GM23248 (cell line): ENCODE results near the gene VPS26A.

Source experiments
- EZH2 ChIP-seq: fragments of 200-600 bp; sonication (generic); IDR thresholded peaks from 2 replicates; pipeline ENCODE4 v1.6.1; 2018; ENCODE audit warnings: antibody characterized with exemption, mild to moderate bottlenecking; ENCODE audit not compliant: insufficient read depth, poor library complexity, severe bottlenecking
- EZH2phosphoT487 ChIP-seq: fragments of 200-600 bp; sonication (generic); IDR thresholded peaks from 2 replicates; pipeline ENCODE4 v1.6.1; 2018; ENCODE audit warnings: antibody characterized with exemption, moderate library complexity, mild to moderate bottlenecking, low read depth; ENCODE audit not compliant: insufficient read depth

GRCh38 chr10:69086001-69086509 lies 37.9 kb upstream of the VPS26A start:
- no peak for TF ChIP-seq EZH2
- TF ChIP-seq EZH2phosphoT487: no peak
